ENCODE measurements around the gene INPP5F.

DNA sequence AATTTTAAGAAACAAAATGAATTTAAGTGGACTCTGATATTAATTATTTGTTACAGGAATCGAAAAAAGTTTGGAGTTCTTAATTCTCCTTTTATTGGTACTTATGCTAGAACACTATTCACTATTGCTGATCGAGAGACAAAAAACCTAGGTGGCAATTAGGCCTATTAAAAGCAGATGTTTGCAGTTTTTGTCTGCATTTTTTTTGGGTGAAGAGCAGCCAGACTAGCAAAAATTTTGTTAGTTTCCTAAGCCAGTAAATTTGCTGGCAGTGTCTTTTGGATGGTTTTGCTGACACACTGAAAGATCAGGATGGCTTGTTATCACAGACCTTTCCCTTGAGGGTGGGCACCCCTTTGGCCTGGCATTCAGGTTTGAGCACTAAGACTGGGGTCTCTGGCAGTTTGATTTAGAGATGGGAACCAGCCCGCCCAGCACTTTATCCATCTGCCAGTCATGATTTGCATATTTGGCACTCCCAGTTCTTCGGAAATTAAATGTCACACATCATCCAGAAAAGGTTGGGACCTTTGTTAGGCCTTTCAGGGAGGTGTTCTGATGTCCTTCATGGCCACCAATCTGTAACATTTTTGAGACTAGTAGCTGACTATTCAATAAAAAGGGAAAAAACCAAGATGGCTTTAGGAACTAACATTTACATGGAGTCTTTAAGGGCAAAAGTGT, 57.3 kb downstream of the INPP5F start:
- TF ChIP-seq CTCF (optimal IDR thresholded peaks at IDR 0.05 in 1 of 3, IDR thresholded peaks at IDR 0.05 in 1 of 3, conservative IDR thresholded peaks at IDR 0.05 in 1 of 3; ENCODE audit: extremely low read depth in 1 of 3, insufficient read depth in 2 of 3, low read length in 3 of 3) (no peak), EZH2 (IDR thresholded peaks at IDR 0.05; ENCODE audit: low read length) (no peak)
